ENCODE data around the gene EXOC4.

The EXOC4 gene

GRCh38 chr7:133997463-133997862 lies 744.6 kb downstream of the EXOC4 start:
- no peak for TF ChIP-seq CTCF (IDR thresholded peaks at IDR 0.05; ENCODE audit: low read length, missing control alignments)
- no peak for DNase-seq (ENCODE audit: low read depth)
- no peak overlapping the region for H3K4me3 ChIP-seq (replicated peaks; ENCODE audit: low read depth, low read length)

DNA sequence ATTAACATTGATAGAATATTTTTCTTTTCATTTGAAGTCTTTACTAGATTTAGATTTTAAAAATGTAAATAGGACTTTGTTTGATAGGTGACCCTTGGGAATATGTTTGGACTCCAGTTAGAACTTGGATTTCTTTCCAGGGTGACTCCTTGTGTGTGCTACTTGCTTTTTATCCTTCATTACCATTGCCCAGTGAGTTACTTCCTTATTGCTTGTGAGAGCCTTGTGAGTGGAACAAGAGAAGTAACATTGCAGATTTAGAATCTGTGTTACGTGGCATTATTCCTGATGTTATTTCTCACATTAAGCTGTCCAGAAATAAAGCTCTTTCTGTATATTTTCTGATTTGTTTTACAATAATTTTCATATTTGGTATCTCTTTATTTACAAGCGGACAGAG lies 746.3 kb downstream of the EXOC4 start:
- no peak for TF ChIP-seq CTCF (IDR thresholded peaks at IDR 0.05; ENCODE audit: low read length, missing control alignments)
- DNase-seq (ENCODE audit: low read depth), result no peak

GRCh38 chr7:134004829-134005505 lies 752.1 kb downstream of the EXOC4 start:
- no peak overlapping the region for H3K4me3 ChIP-seq (replicated peaks; ENCODE audit: low read depth, low read length)
- no peak for TF ChIP-seq CTCF (IDR thresholded peaks at IDR 0.05; ENCODE audit: low read length, missing control alignments)
- no peak for DNase-seq (ENCODE audit: low read depth)

More for the DNA sequence above, 746.3 kb downstream of the EXOC4 start:
- no peak overlapping the region for H3K4me3 ChIP-seq (replicated peaks; ENCODE audit: low read depth, low read length)

GRCh38 chr7:134009314-134010110 lies 756.6 kb downstream of the EXOC4 start:
- DNase-seq (ENCODE audit: low read depth), result no peak
- H3K4me3 ChIP-seq (replicated peaks; ENCODE audit: low read depth, low read length), result no peak overlapping the region
- no peak for TF ChIP-seq CTCF (IDR thresholded peaks at IDR 0.05; ENCODE audit: low read length, missing control alignments)

- TF ChIP-seq CTCF (IDR thresholded peaks at IDR 0.05; ENCODE audit: low read length, missing control alignments), result no peak
- no peak for DNase-seq (ENCODE audit: low read depth)
Measured at GRCh38 chr7:134013249-134013648, 760.4 kb downstream of the EXOC4 start.

DNA sequence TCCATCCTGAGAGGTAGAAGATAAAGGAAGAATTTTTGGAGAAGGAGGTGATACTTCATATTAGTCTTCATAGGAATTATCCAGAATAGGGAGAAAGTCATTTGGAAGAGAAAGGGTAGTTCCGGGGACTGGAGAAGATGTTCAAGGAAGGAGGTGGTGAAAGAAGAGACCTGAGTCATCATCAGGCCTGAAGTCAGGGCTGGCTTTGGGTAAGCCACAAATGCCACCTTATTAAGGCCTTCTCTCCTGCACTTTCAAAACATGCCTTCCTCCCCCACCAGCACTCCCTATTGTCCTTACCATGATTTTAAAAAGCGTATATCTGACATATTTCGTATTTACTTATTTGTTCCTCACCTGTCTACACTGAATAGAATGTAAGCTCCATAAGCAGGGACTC lies 762.1 kb downstream of the EXOC4 start:
- DNase-seq (ENCODE audit: low read depth), result no peak
- TF ChIP-seq CTCF (IDR thresholded peaks at IDR 0.05; ENCODE audit: low read length, missing control alignments), result no peak
- H3K4me3 ChIP-seq (replicated peaks; ENCODE audit: low read depth, low read length), result no peak overlapping the region

More at GRCh38 chr7:134013249-134013648, 760.4 kb downstream of the EXOC4 start:
- H3K4me3 ChIP-seq (replicated peaks; ENCODE audit: low read depth, low read length), result no peak overlapping the region
